Measurements from ENCODE around the gene THUMPD3. TPM values are rescaled to one million over a fixed set of nuclear protein-coding genes. Genes with fewer than 3 reads are reported as not detected.

Gene THUMPD3
- total RNA-seq = 10 to 100 TPM; 35.0 to 57.4 (median 42.0) TPM

DNA sequence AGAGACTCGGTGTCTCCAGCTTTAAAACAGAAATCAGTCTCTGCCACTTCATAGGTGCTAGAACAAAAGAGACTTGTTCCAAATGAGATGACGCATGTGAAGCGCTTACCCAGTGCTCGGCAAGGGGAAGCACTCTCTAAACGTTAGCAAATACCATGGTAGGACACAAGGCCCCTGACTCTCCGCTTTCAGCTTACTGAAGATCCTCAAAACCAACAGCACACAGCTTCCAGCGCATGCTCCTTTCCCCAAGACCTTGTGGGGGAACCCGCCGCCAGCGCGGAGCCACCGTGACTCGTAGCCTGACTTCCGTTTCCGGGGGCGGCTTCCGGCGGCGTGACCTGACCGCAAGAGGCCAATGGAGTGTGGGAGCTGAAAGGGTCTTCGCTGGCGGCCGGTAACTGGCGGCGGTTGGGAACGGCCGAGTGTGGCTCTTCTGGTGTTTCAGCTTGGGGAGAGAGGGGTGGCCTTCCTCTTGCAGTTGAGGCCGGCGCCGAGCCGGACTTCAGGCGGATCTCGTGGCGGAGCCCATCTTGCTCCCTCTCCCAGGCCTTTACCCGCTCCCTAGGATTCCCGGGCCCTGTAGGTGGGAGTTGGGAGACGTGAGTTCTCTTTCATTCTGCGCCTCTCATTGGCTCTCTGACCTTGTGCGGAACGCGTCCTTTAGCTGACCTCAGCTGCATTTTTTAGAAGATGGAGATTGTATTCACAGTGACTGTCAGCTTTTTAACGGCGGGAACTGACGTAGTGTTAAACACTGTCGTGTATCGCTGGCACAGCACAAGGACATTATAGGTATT is at the start of gene THUMPD3:
THUMPD3 (plus strand) TSS at position 324 of the 800 bp plus-strand sequence. CDS start 2,015 bp downstream, outside the sequence.
- 0 to 45% (median 9%) methylated on average over 1 to 17 of the region's 46 CpGs for WGBS, 10 experiments
- Histone ChIP-seq H3K4me1 (replicated peaks in 1 of 2) (peaks cover 7 to 13% of the 10 kb centered on the region in 2 donors), H3K27ac (peak within 1 kb of the TSS; percentile 92 to 97), H3K4me3 (peak within 1 kb of the TSS; percentile 51 to 67 (median 64))
- in situ Hi-C loops (cut with MboI; ENCODE audit: low pct_unique_long_range_greater_than_20kb in 2 of 9, low sequenced_read_pairs in 9 of 9, unreplicated experiment in 9 of 9) = loop anchor here in 1 of 9 experiments (25.0 kb wide), 1 partner anchor 99 kb away; no protein-coding TSS in a partner anchor
- peak; percentile 94 to 97 (median 95) for ATAC-seq (replicated peaks in 6 of 8)

- in situ Hi-C loops (cut with MboI; ENCODE audit: low pct_unique_long_range_greater_than_20kb in 2 of 9, low sequenced_read_pairs in 9 of 9, unreplicated experiment in 9 of 9) = loop anchor here in 1 of 9 experiments (25.0 kb wide), 1 partner anchor 327 kb away; no protein-coding TSS in a partner anchor
- ATAC-seq (replicated peaks in 6 of 8) = no peak
- Histone ChIP-seq H3K4me3 (no peak overlapping the region), H3K4me1 (replicated peaks in 1 of 2) (peaks cover 32 to 33% of the 10 kb centered on the region in 2 donors), H3K27ac (no peak overlapping the region)
- 50 to 100% (median 90%) methylated on average over 1 of the region's 2 CpGs; no CpG with 5 or more reads in 4 of the 10 experiments for WGBS, 10 experiments
These were observed 48.1 kb upstream of the THUMPD3 start for GRCh38 chr3:9314796-9315195.

DNA sequence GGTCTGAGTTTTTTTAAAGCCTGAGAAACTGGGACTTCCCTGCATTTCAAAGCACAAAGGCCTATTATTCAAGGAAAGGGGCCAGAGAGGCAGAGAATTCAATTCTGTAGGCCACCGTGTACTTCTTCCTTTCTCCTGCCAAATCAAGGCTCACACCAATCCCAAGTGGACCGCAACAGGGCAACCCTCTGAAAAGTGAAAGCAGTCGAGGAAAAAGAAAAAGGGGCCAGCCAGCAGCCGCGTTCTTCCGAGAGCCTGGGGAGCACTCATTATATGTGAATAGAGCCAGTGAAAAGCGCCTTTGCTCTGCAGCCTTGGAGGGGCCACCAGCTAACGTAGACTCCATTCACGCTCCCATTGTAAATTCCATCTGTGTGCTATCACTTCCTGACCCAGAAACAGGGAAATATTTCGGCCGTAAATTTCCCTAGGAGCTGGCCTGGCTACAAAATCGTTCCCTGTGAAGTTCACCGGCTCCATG is 45.9 kb upstream of the THUMPD3 start:
- peak; percentile 61 to 85 (median 82) for ATAC-seq (replicated peaks in 6 of 8)
- peak overlapping the region; percentile 40 to 75 for H3K27ac ChIP-seq
- in situ Hi-C loops (cut with MboI; ENCODE audit: low pct_unique_long_range_greater_than_20kb in 2 of 9, low sequenced_read_pairs in 9 of 9, unreplicated experiment in 9 of 9) = loop anchor here in 1 of 9 experiments (25.0 kb wide), 1 partner anchor 330 kb away; no protein-coding TSS in a partner anchor

GRCh38 chr3:9322780-9323179 is 40.1 kb upstream of the THUMPD3 start:
- in situ Hi-C loops (cut with MboI; ENCODE audit: low pct_unique_long_range_greater_than_20kb in 2 of 9, low sequenced_read_pairs in 9 of 9, unreplicated experiment in 9 of 9) = loop anchor here in 1 of 9 experiments (25.0 kb wide), 1 partner anchor 335 kb away; no protein-coding TSS in a partner anchor
- WGBS, 10 experiments = 67 to 100% (median 89%) methylated on average over 1 to 2 of the region's 2 CpGs; no CpG with 5 or more reads in 2 of the 10 experiments
- no peak for ATAC-seq (replicated peaks in 6 of 8)

More for the DNA sequence above, 45.9 kb upstream of the THUMPD3 start:
- Histone ChIP-seq H3K4me1 (replicated peaks in 1 of 2) (peaks cover 28 to 38% of the 10 kb centered on the region in 2 donors), H3K4me3 (peak overlapping the region in 2 of 5 donors; percentile 0 to 3)
- 0 to 27% (median 0%) methylated on average over 1 to 12 of the region's 13 CpGs; no CpG with 5 or more reads in 1 of the 10 experiments for WGBS, 10 experiments

DNA sequence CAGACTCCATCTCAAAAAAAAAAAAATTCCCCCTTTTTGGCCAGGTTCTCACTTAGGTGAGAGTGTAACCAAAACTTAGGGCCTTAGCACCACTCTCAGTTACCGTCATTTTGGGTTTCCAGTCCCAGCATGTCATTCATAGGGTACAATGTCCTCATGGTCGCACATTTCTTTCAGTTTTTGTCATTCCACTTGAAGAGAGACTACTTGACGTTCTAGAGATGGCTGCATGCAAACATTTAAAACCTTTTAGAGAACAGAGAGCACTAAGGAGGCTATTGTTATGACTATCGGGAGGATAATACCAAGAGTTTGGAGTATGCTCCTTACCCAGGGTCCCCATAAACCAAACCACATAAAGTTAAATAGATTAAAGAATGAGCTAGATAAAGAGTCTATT is 37.9 kb upstream of the THUMPD3 start:
- no peak for ATAC-seq (replicated peaks in 6 of 8)
- in situ Hi-C loops (cut with MboI; ENCODE audit: low pct_unique_long_range_greater_than_20kb in 2 of 9, low sequenced_read_pairs in 9 of 9, unreplicated experiment in 9 of 9) = loop anchor here in 1 of 9 experiments (25.0 kb wide), 1 partner anchor 338 kb away; no protein-coding TSS in a partner anchor
- no peak overlapping the region for H3K27ac ChIP-seq
- H3K4me1 ChIP-seq (replicated peaks in 1 of 2) = peaks cover under 1 to 3% of the 10 kb centered on the region in 2 donors
- 29 to 100% (median 87%) methylated on average over 1 to 4 of the region's 4 CpGs for WGBS, 10 experiments
- no peak overlapping the region for H3K4me3 ChIP-seq

More at GRCh38 chr3:9322780-9323179, 40.1 kb upstream of the THUMPD3 start:
- Histone ChIP-seq H3K27ac (no peak overlapping the region), H3K4me1 (replicated peaks in 1 of 2) (peaks cover 21 to 23% of the 10 kb centered on the region in 2 donors), H3K4me3 (no peak overlapping the region)

GRCh38 chr3:9327578-9327977 is 35.3 kb upstream of the THUMPD3 start:
- 20 to 91% (median 88%) methylated on average over 1 of the region's 1 CpG; no CpG with 5 or more reads in 1 of the 10 experiments for WGBS, 10 experiments
- Histone ChIP-seq H3K4me3 (no peak overlapping the region), H3K27ac (no peak overlapping the region), H3K4me1 (replicated peaks in 1 of 2) (no peaks in the 10 kb centered on the region)
- in situ Hi-C loops (cut with MboI; ENCODE audit: low pct_unique_long_range_greater_than_20kb in 2 of 9, low sequenced_read_pairs in 9 of 9, unreplicated experiment in 9 of 9) = no loop called here
- ATAC-seq (replicated peaks in 6 of 8) = no peak

DNA sequence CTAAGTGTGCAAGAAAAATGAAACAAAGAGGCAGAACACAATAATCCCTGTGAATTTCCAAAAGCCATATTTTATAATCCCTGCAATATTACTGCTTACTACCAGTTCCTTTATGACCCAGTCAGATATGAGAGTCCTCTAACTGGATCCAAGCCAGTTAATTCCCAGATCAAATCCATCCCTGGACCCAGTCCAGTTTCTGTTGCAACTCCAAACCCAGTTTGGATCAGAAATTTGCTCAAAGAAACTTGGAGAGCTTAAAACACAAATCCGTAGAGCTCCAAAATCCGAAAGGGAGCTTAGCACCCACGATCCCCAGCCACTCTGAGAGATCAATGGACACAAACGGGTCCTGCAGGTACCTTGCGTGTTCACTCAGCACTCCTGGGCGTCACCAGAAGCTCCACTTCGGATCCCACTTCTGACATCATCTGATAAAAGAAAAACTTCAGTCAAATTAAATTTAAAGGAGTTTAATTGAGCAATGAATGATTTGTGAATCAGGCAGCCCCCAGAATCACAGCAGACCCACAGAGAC is 32.6 kb upstream of the THUMPD3 start:
- in situ Hi-C loops (cut with MboI; ENCODE audit: low pct_unique_long_range_greater_than_20kb in 2 of 9, low sequenced_read_pairs in 9 of 9, unreplicated experiment in 9 of 9) = no loop called here
- ATAC-seq (replicated peaks in 6 of 8) = no peak
- 67 to 90% (median 84%) methylated on average over 1 to 7 of the region's 7 CpGs; no CpG with 5 or more reads in 3 of the 10 experiments for WGBS, 10 experiments
- no peak overlapping the region for H3K27ac ChIP-seq
- peaks cover 0 to 3% of the 10 kb centered on the region in 2 donors for H3K4me1 ChIP-seq (replicated peaks in 1 of 2)
- no peak overlapping the region for H3K4me3 ChIP-seq

DNA sequence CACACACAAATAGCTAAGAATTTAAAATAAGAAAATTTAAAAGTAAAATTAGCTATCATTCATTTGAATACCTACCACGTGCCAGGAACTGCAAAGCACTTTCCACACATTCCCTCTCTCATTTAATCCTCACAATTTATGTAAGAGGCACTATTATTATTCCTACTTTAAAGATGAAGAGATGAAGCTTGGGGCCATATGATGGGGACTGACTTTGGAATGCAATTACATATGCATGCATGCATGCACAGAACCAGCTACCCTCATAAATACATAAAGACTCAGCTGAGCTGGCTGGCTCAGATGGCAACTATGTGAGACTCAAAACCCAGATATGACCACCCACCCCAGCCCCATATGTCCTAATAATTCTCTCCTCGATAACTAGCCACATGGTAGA is 31.7 kb upstream of the THUMPD3 start:
- H3K4me1 ChIP-seq (replicated peaks in 1 of 2) = peaks cover 0 to 3% of the 10 kb centered on the region in 2 donors
- H3K4me3 ChIP-seq = no peak overlapping the region
- no peak overlapping the region for H3K27ac ChIP-seq
- in situ Hi-C loops (cut with MboI; ENCODE audit: low pct_unique_long_range_greater_than_20kb in 2 of 9, low sequenced_read_pairs in 9 of 9, unreplicated experiment in 9 of 9) = no loop called here
- 0 to 90% (median 70%) methylated on average over 1 to 2 of the region's 2 CpGs for WGBS, 10 experiments
- ATAC-seq (replicated peaks in 6 of 8) = peak in 4 of 8 experiments; percentile 53 to 98 (median 80)

- Histone ChIP-seq H3K27ac (no peak overlapping the region), H3K4me1 (replicated peaks in 1 of 2) (peaks cover 0 to 3% of the 10 kb centered on the region in 2 donors), H3K4me3 (no peak overlapping the region)
- WGBS, 10 experiments = 13 to 93% (median 75%) methylated on average over 1 to 6 of the region's 6 CpGs; no CpG with 5 or more reads in 1 of the 10 experiments
- in situ Hi-C loops (cut with MboI; ENCODE audit: low pct_unique_long_range_greater_than_20kb in 2 of 9, low sequenced_read_pairs in 9 of 9, unreplicated experiment in 9 of 9) = no loop called here
- peak in 1 of 8 experiments; percentile 72 for ATAC-seq (replicated peaks in 6 of 8)
These were observed 30.4 kb upstream of the THUMPD3 start for GRCh38 chr3:9332250-9333030.

GRCh38 chr3:9339761-9340471 is 22.9 kb upstream of the THUMPD3 start:
- in situ Hi-C loops (cut with MboI; ENCODE audit: low pct_unique_long_range_greater_than_20kb in 2 of 9, low sequenced_read_pairs in 9 of 9, unreplicated experiment in 9 of 9) = no loop called here
- H3K4me1 ChIP-seq (replicated peaks in 1 of 2) = no peaks in the 10 kb centered on the region
- no peak overlapping the region for H3K4me3 ChIP-seq
- ATAC-seq (replicated peaks in 6 of 8) = peak in 5 of 8 experiments; percentile 6 to 57 (median 48)
- H3K27ac ChIP-seq = no peak overlapping the region
- WGBS, 10 experiments = 9 to 64% (median 39%) methylated on average over 1 of the region's 1 CpG; no CpG with 5 or more reads in 4 of the 10 experiments

GRCh38 chr3:9340472-9340902 is 22.4 kb upstream of the THUMPD3 start:
- Histone ChIP-seq H3K4me3 (no peak overlapping the region), H3K4me1 (replicated peaks in 1 of 2) (no peaks in the 10 kb centered on the region), H3K27ac (no peak overlapping the region)
- peak in 7 of 8 experiments; percentile 90 to 97 (median 93) for ATAC-seq (replicated peaks in 6 of 8)
- in situ Hi-C loops (cut with MboI; ENCODE audit: low pct_unique_long_range_greater_than_20kb in 2 of 9, low sequenced_read_pairs in 9 of 9, unreplicated experiment in 9 of 9) = no loop called here
- WGBS, 10 experiments = 20 to 100% (median 91%) methylated on average over 1 to 3 of the region's 3 CpGs

DNA sequence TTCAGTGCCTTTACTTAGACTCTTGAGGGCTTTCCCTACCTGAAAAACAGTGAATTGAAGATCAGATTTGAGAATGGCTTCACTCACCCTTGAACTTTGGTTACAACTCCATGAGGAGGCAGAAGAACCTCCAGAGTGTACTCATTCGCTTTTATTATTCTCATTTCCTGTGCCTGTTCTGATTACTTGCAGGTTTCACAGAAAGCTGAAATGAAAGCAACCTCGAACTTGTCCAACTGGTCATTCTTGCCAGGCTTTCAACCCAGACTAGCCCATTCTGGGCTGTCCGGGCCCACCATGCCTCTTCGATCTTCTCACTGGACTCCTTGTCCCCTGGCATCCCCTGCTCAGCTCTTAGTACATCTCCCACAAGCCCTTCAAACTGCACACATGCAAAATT is 20.2 kb upstream of the THUMPD3 start:
- no peak for ATAC-seq (replicated peaks in 6 of 8)
- H3K27ac ChIP-seq = no peak overlapping the region
- in situ Hi-C loops (cut with MboI; ENCODE audit: low pct_unique_long_range_greater_than_20kb in 2 of 9, low sequenced_read_pairs in 9 of 9, unreplicated experiment in 9 of 9) = no loop called here
- 25 to 100% (median 83%) methylated on average over 1 to 4 of the region's 4 CpGs; no CpG with 5 or more reads in 2 of the 10 experiments for WGBS, 10 experiments
- H3K4me3 ChIP-seq = no peak overlapping the region
- no peaks in the 10 kb centered on the region for H3K4me1 ChIP-seq (replicated peaks in 1 of 2)

Measured in motor neuron (in vitro differentiated cells).